GM23248 (cell line): ENCODE results near the gene MMP14. TPM values are rescaled to one million over a fixed set of nuclear protein-coding genes. Genes with fewer than 3 reads are reported as not detected.

Experiments
- DNase-seq: peaks from one replicate; pipeline ENCODE4 v3.0.0-alpha.2; 2015
- H2AFZ ChIP-seq: fragments of 200-600 bp; sonication (generic); 2 replicates; pipeline ENCODE4 v1.6.1; 2016; ENCODE audit warnings: antibody characterized with exemption
- H3F3A ChIP-seq: fragments of 200-600 bp; sonication (generic); 2 replicates; pipeline ENCODE4 v1.6.1; 2016; ENCODE audit warnings: mild to moderate bottlenecking, antibody characterized with exemption, mixed run types; ENCODE audit not compliant: insufficient read depth
- H3K27ac ChIP-seq: fragments of 200-600 bp; sonication (generic); 2 replicates; pipeline ENCODE4 v1.5.1; 2016; ENCODE audit warnings: mild to moderate bottlenecking
- H3K27me3 ChIP-seq: fragments of 200-600 bp; sonication (generic); replicated peaks from 2 replicates; pipeline ENCODE4 v1.6.1; 2016; ENCODE audit warnings: mild to moderate bottlenecking; ENCODE audit not compliant: insufficient read depth
- H3K36me3 ChIP-seq: fragments of 200-600 bp; sonication (generic); 2 replicates; pipeline ENCODE4 v1.6.1; 2016; ENCODE audit warnings: low read depth, mild to moderate bottlenecking
- H3K4me1 ChIP-seq: fragments of 200-600 bp; sonication (generic); 2 replicates; pipeline ENCODE4 v1.6.1; 2016; ENCODE audit warnings: mild to moderate bottlenecking; ENCODE audit not compliant: insufficient read depth
- H3K4me2 ChIP-seq: fragments of 200-600 bp; sonication (generic); one replicate; pipeline ENCODE4 v1.6.1; 2016; ENCODE audit warnings: mild to moderate bottlenecking; ENCODE audit not compliant: unreplicated experiment
- H3K4me3 ChIP-seq: fragments of 200-600 bp; sonication (generic); 2 replicates; pipeline ENCODE4 v1.5.1; 2016; ENCODE audit warnings: mild to moderate bottlenecking
- H3K79me2 ChIP-seq: fragments of 200-600 bp; sonication (generic); 2 replicates; pipeline ENCODE4 v1.6.1; 2016; ENCODE audit warnings: mild to moderate bottlenecking; ENCODE audit not compliant: insufficient read depth
- H3K9ac ChIP-seq: fragments of 200-600 bp; sonication (generic); 2 replicates; pipeline ENCODE4 v1.6.1; 2016; ENCODE audit warnings: mild to moderate bottlenecking
- H3K9me2 ChIP-seq: fragments of 200-600 bp; sonication (generic); 2 replicates; pipeline ENCODE4 v1.6.1; 2016; ENCODE audit warnings: mixed run types, mild to moderate bottlenecking, moderate library complexity; ENCODE audit not compliant: insufficient read depth
- H3K9me3 ChIP-seq: fragments of 200-600 bp; sonication (generic); one replicate; pipeline ENCODE4 v1.6.1; 2017; ENCODE audit warnings: low read depth
- H4K20me1 ChIP-seq: fragments of 200-600 bp; sonication (generic); 2 replicates; pipeline ENCODE4 v1.6.0; 2016; ENCODE audit not compliant: insufficient read depth
- EZH2 ChIP-seq: fragments of 200-600 bp; sonication (generic); IDR thresholded peaks from 2 replicates; pipeline ENCODE4 v1.6.1; 2018; ENCODE audit warnings: antibody characterized with exemption, mild to moderate bottlenecking; ENCODE audit not compliant: insufficient read depth, poor library complexity, severe bottlenecking
- EZH2phosphoT487 ChIP-seq: fragments of 200-600 bp; sonication (generic); IDR thresholded peaks from 2 replicates; pipeline ENCODE4 v1.6.1; 2018; ENCODE audit warnings: antibody characterized with exemption, moderate library complexity, mild to moderate bottlenecking, low read depth; ENCODE audit not compliant: insufficient read depth
- WGBS, 2 experiments: methylation state at CpG; one replicate each; pipeline ENCODE4 v1.1.6; 2015 to 2017; ENCODE audit warnings: low lambda C conversion rate in 2 of 2, low coverage in 1 of 2; ENCODE audit errors: missing lambda C conversion rate in 2 of 2; 5-methylcytosine and 5-hydroxymethylcytosine counted together
- in situ Hi-C: fragments of 300-500 bp; cut with MboI; formaldehyde crosslinking; loops from 2 replicates; pipeline ENCODE4 v1.15.0; 2020
- polyA plus RNA-seq: library from polyadenylated mRNA; unstranded; fragments of >200 nt; fragmentation: Nextera tagmentation; extraction: Ambion mirVana; gene quantifications from 2 replicates; pipeline ENCODE4 v1.2.1, GENCODE V29; 2016
- total RNA-seq: library from RNA; depleted of rRNA; stranded (reverse); fragments of >200 nt; shearing (Covaris generic); gene quantifications from 2 replicates; pipeline ENCODE4 v1.2.3, GENCODE V29; 2014

The MMP14 gene
- total and polyA plus RNA-seq, 2 experiments from 2014 or later: 50.1 to 450 TPM

GRCh38 chr14:22883173-22883976 is 47.0 kb downstream of the MMP14 start, which contains the start of gene REM2:
REM2 (plus strand) TSS chr14:22883222; CDS start chr14:22883288, 66 bp downstream.
- Histone ChIP-seq H3K4me2 (no peak within 1 kb of the TSS), H3K4me1 (no peaks in the 10 kb centered on the region; the same call in 1 of the 2 replicates), H3K27me3 (no peaks in the 10 kb centered on the region), H3F3A (peaks cover 19% of the 10 kb centered on the region), H4K20me1 (no peaks in the 10 kb centered on the region), H2AFZ (no peak within 1 kb of the TSS), H3K79me2 (no peaks in the 10 kb centered on the region), H3K9me3 (no peaks in the 10 kb centered on the region), H3K9me2 (no peaks in the 10 kb centered on the region), H3K9ac (no peak within 1 kb of the TSS), H3K27ac (no peak within 1 kb of the TSS), H3K36me3 (0 out of 2 replicates have a peak, but pooled peaks cover under 1% of the 10 kb centered on the region), H3K4me3 (no peak within 1 kb of the TSS)
- 32 to 34% methylated on average over 9 to 14 of the region's 15 CpGs for WGBS, 2 experiments
- in situ Hi-C loops: no loop called here
- no peak for DNase-seq
- TF ChIP-seq EZH2phosphoT487 (no peak), EZH2 (no peak)

DNA sequence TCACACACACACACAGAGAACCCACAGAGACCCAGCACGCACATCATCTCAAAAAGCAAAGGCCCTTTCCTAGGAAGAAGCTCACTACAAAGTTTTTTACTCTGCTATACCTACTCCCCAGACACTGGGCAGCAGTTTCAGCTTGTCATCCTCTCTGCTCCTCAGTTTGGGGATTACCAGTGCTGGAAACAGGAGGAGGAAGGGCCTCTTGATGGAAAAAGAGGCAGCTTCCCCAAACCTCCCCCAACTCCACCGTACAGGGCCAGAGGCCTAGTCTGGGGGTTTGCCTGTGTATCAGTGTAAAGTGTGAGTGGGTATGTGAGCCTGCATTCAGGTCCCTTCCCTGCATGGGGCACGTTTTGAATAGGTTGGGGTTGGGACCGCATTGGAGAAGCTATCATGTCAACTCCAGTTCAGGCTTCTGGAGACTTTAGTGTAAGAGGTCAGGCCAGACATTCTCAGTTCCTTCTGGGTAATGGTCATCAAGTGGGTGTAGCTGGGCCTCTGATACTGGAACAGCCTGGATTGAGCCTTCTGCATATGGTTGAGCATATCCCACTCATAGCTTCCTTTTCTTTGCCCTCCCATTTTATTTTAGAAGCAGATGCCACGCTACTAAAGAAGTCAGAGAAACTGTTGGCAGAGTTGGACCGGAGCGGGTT is 47.8 kb downstream of the MMP14 start:
- H3K79me2 ChIP-seq: no peaks in the 10 kb centered on the region
- no peak for DNase-seq
- 81 to 91% methylated on average over 5 to 7 of the region's 7 CpGs for WGBS, 2 experiments
- H3K9me2 ChIP-seq: no peaks in the 10 kb centered on the region
- H3K36me3 ChIP-seq: no peaks in the 10 kb centered on the region
- in situ Hi-C loops: no loop called here
- H3K4me3 ChIP-seq: no peak overlapping the region
- no peak overlapping the region for H3K27ac ChIP-seq
- no peak overlapping the region for H3K4me2 ChIP-seq
- no peak for TF ChIP-seq EZH2
- no peak for TF ChIP-seq EZH2phosphoT487
- no peaks in the 10 kb centered on the region for H4K20me1 ChIP-seq
- H3K9ac ChIP-seq: no peak overlapping the region
- peaks cover 16% of the 10 kb centered on the region for H3F3A ChIP-seq
- H3K4me1 ChIP-seq: no peaks in the 10 kb centered on the region; the same call in 1 of the 2 replicates
- no peak overlapping the region for H2AFZ ChIP-seq
- no peaks in the 10 kb centered on the region for H3K9me3 ChIP-seq
- H3K27me3 ChIP-seq: no peaks in the 10 kb centered on the region

DNA sequence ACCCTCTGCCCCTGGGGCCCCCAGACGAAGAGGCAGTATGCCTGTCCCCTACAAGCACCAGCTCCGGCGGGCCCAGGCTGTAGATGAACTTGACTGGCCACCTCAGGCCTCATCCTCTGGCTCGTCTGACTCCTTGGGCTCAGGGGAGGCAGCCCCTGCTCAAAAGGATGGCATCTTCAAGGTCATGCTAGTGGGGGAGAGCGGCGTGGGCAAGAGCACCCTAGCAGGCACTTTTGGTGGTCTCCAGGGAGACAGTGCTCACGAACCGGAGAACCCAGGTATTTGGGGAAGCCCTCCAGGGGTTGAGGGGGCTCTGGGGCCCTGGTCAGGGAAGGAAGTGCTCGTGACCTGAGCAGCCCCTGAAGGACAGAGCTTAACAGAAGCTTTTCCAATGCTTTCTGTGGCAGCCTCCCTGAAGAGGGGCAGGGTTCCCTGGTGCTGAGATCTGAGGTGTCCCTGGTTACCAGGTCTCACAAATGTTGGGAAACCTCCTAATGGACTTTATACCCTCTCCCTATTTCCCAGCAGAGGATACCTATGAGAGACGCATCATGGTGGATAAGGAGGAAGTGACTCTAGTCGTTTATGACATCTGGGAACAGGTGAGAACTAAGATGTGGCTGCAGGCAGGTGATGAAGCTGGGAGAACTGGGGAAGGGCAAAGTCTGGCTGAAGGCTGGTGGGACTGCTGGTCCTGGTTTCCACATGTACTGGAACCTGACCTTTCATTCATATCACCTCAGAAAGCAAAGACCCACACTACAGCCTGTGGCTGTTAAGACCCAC is 48.5 kb downstream of the MMP14 start:
- Histone ChIP-seq H3K4me1 (no peaks in the 10 kb centered on the region; the same call in 1 of the 2 replicates), H3K9ac (no peak overlapping the region), H3K4me3 (no peak overlapping the region), H3K27ac (no peak overlapping the region), H3K27me3 (no peaks in the 10 kb centered on the region), H2AFZ (no peak overlapping the region), H4K20me1 (no peaks in the 10 kb centered on the region), H3K4me2 (no peak overlapping the region), H3F3A (peaks cover 16% of the 10 kb centered on the region), H3K79me2 (no peaks in the 10 kb centered on the region), H3K9me3 (no peaks in the 10 kb centered on the region), H3K9me2 (no peaks in the 10 kb centered on the region), H3K36me3 (no peaks in the 10 kb centered on the region)
- 84 to 87% methylated on average over 10 of the region's 11 CpGs for WGBS, 2 experiments
- TF ChIP-seq EZH2: no peak
- TF ChIP-seq EZH2phosphoT487: no peak
- in situ Hi-C loops: no loop called here
- DNase-seq: no peak

DNA sequence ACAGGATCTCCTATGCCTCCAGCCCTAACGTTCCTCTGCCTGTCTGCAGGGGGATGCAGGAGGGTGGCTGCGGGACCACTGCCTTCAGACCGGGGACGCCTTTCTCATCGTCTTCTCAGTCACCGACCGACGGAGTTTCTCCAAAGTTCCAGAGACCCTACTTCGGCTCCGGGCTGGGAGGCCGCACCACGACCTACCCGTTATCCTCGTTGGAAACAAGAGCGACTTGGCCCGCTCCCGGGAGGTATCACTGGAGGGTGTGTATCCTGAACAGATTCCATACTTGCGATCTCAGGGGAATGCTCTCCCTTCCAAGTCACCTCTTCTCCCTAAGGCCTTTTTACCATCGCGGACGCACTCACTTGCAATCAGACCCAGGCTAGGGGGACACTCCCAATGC is 49.6 kb downstream of the MMP14 start:
- H3K9ac ChIP-seq: no peak overlapping the region
- no peaks in the 10 kb centered on the region; the same call in 1 of the 2 replicates for H3K4me1 ChIP-seq
- no peak overlapping the region for H3K4me3 ChIP-seq
- H3K27ac ChIP-seq: no peak overlapping the region
- no peaks in the 10 kb centered on the region for H4K20me1 ChIP-seq
- no peaks in the 10 kb centered on the region for H3K36me3 ChIP-seq
- 88 to 89% methylated on average over 21 of the region's 21 CpGs for WGBS, 2 experiments
- H3K9me2 ChIP-seq: no peaks in the 10 kb centered on the region
- H3K4me2 ChIP-seq: no peak overlapping the region
- H3F3A ChIP-seq: peaks cover 16% of the 10 kb centered on the region
- TF ChIP-seq EZH2phosphoT487: no peak
- no peak for TF ChIP-seq EZH2
- no peaks in the 10 kb centered on the region for H3K27me3 ChIP-seq
- no peaks in the 10 kb centered on the region for H3K79me2 ChIP-seq
- peak overlapping the region; percentile 90; the same call in 1 of the 2 replicates for H2AFZ ChIP-seq
- no peaks in the 10 kb centered on the region for H3K9me3 ChIP-seq
- DNase-seq: no peak
- in situ Hi-C loops: no loop called here
